ENCODE data around the gene GTF2A1L.
"Not testable (repeated sequence)": the region's sequence is repeated elsewhere in the genome, so short reads cannot be mapped to it uniquely, and the experiment has no call there.

Gene GTF2A1L

GRCh38 chr2:48588745-48589144 lies 28.9 kb upstream of the GTF2A1L start:
- Histone ChIP-seq H3K9me3 (ENCODE audit: control insufficient read depth, insufficient read depth, low read length) (no peaks in the 10 kb centered on the region), H3K36me3 (ENCODE audit: control insufficient read depth, insufficient read depth, low read length) (no peaks in the 10 kb centered on the region), H3K27me3 (ENCODE audit: control insufficient read depth, insufficient read depth, low read length) (no peaks in the 10 kb centered on the region), H3K27ac (ENCODE audit: low read depth, low read length) (no peak overlapping the region), H3K4me3 (ENCODE audit: low read depth, low read length) (no peak overlapping the region), H3K9ac (ENCODE audit: low read depth, low read length) (no peak overlapping the region), H3K4me1 (ENCODE audit: control insufficient read depth, insufficient read depth, low read length) (peaks cover 19% of the 10 kb centered on the region)

GRCh38 chr2:48589170-48589767 lies 28.4 kb upstream of the GTF2A1L start:
- Histone ChIP-seq H3K4me1 (ENCODE audit: control insufficient read depth, insufficient read depth, low read length) (peaks cover 19% of the 10 kb centered on the region), H3K4me3 (ENCODE audit: low read depth, low read length) (no peak overlapping the region), H3K27ac (ENCODE audit: low read depth, low read length) (no peak overlapping the region), H3K9me3 (ENCODE audit: control insufficient read depth, insufficient read depth, low read length) (no peaks in the 10 kb centered on the region), H3K27me3 (ENCODE audit: control insufficient read depth, insufficient read depth, low read length) (no peaks in the 10 kb centered on the region), H3K36me3 (ENCODE audit: control insufficient read depth, insufficient read depth, low read length) (no peaks in the 10 kb centered on the region), H3K9ac (ENCODE audit: low read depth, low read length) (no peak overlapping the region)

DNA sequence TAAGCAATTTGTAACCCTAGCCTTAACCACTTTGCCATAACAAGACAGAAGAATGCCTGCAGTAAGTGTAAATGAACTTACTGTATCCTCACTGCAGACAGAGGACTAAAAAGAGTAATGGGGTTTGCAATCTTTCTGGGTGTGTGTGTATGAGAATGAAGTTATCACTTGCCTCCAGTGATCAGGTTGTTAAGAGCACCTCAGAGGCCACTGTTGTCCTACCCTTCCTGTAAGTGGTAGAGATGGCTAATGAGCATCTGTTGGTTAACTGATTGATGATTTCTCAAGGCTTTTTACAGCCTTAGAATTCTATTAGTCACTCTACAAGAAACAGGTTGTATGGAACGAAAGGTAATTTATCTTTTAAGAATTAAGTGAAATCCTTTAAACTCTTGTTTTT lies 27.6 kb upstream of the GTF2A1L start:
- Histone ChIP-seq H3K9me3 (ENCODE audit: control insufficient read depth, insufficient read depth, low read length) (no peaks in the 10 kb centered on the region), H3K36me3 (ENCODE audit: control insufficient read depth, insufficient read depth, low read length) (no peaks in the 10 kb centered on the region), H3K27ac (ENCODE audit: low read depth, low read length) (no peak overlapping the region), H3K27me3 (ENCODE audit: control insufficient read depth, insufficient read depth, low read length) (no peaks in the 10 kb centered on the region), H3K4me3 (ENCODE audit: low read depth, low read length) (no peak overlapping the region), H3K4me1 (ENCODE audit: control insufficient read depth, insufficient read depth, low read length) (peaks cover 14% of the 10 kb centered on the region), H3K9ac (ENCODE audit: low read depth, low read length) (no peak overlapping the region)

- no peak overlapping the region for H3K27ac ChIP-seq (ENCODE audit: low read depth, low read length)
- no peak overlapping the region for H3K4me3 ChIP-seq (ENCODE audit: low read depth, low read length)
- H3K36me3 ChIP-seq (ENCODE audit: control insufficient read depth, insufficient read depth, low read length), result no peaks in the 10 kb centered on the region
- H3K27me3 ChIP-seq (ENCODE audit: control insufficient read depth, insufficient read depth, low read length), result no peaks in the 10 kb centered on the region
- H3K4me1 ChIP-seq (ENCODE audit: control insufficient read depth, insufficient read depth, low read length), result 0 out of 2 replicates have a peak, but pooled peaks cover 4% of the 10 kb centered on the region
- H3K9me3 ChIP-seq (ENCODE audit: control insufficient read depth, insufficient read depth, low read length), result no peaks in the 10 kb centered on the region
- H3K9ac ChIP-seq (ENCODE audit: low read depth, low read length), result no peak overlapping the region
Measured at GRCh38 chr2:48592067-48592466, 25.6 kb upstream of the GTF2A1L start.

DNA sequence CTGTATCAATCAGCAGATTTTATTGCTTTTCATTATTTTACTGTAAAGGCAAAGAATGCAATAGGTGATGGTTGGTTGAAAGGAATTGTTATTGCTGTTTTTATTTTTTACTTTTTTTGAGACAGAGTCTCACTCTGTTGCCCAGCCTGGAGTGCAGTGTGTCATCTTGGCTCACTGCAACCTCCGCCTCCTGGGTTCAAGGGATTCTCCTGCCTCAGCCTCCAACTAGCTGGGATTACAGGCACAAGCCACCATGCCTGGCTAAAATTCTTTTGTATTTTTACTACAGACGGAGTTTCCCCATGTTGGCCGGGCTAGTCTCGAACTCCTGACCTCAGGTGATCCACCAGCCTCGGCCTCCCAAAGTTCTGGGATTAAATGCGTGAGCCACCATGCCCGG lies 20.9 kb upstream of the GTF2A1L start:
- not testable (repeated sequence) for H3K4me1 ChIP-seq (ENCODE audit: control insufficient read depth, insufficient read depth, low read length); H3K4me3 ChIP-seq (ENCODE audit: low read depth, low read length); H3K9me3 ChIP-seq (ENCODE audit: control insufficient read depth, insufficient read depth, low read length); H3K9ac ChIP-seq (ENCODE audit: low read depth, low read length); H3K36me3 ChIP-seq (ENCODE audit: control insufficient read depth, insufficient read depth, low read length); H3K27ac ChIP-seq (ENCODE audit: low read depth, low read length); H3K27me3 ChIP-seq (ENCODE audit: control insufficient read depth, insufficient read depth, low read length)

GRCh38 chr2:48597492-48597891 lies 20.2 kb upstream of the GTF2A1L start:
- Histone ChIP-seq H3K36me3 (ENCODE audit: control insufficient read depth, insufficient read depth, low read length) (no peaks in the 10 kb centered on the region), H3K27ac (ENCODE audit: low read depth, low read length) (no peak overlapping the region), H3K27me3 (ENCODE audit: control insufficient read depth, insufficient read depth, low read length) (no peaks in the 10 kb centered on the region), H3K9me3 (ENCODE audit: control insufficient read depth, insufficient read depth, low read length) (no peaks in the 10 kb centered on the region), H3K9ac (ENCODE audit: low read depth, low read length) (no peak overlapping the region), H3K4me3 (ENCODE audit: low read depth, low read length) (no peak overlapping the region), H3K4me1 (ENCODE audit: control insufficient read depth, insufficient read depth, low read length) (no peaks in the 10 kb centered on the region)

DNA sequence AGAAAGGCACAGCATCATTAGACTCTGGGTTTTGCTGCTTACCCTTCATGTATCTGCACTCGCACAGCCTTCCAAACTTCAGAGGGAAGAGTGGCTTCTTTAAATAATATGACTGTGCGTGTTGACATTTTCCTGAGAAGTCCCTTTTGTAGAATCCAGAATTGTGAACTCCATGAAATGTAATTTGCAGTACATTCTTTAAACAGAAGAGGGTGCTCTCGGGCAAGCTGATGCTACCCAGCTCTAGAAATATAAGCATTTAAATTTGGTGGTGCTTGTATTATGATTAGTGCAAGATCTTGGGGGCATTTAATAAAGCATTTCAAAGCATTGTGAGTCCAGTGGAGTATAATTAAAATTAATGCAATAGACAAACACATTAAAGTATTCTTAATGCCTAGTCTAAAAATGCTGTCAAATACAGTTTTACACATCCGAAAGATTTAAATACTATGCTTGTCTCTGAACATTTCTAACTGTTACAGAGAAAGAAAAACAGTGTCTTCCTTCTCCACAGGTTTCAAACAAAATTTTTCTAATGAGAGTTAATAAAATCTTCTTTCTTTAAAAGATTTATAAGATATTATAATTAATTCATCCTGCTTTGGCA lies 17.3 kb upstream of the GTF2A1L start:
- H3K4me1 ChIP-seq (ENCODE audit: control insufficient read depth, insufficient read depth, low read length), result no peaks in the 10 kb centered on the region
- H3K9ac ChIP-seq (ENCODE audit: low read depth, low read length), result no peak overlapping the region
- no peaks in the 10 kb centered on the region for H3K27me3 ChIP-seq (ENCODE audit: control insufficient read depth, insufficient read depth, low read length)
- no peaks in the 10 kb centered on the region for H3K9me3 ChIP-seq (ENCODE audit: control insufficient read depth, insufficient read depth, low read length)
- no peak overlapping the region for H3K27ac ChIP-seq (ENCODE audit: low read depth, low read length)
- no peaks in the 10 kb centered on the region for H3K36me3 ChIP-seq (ENCODE audit: control insufficient read depth, insufficient read depth, low read length)
- no peak overlapping the region for H3K4me3 ChIP-seq (ENCODE audit: low read depth, low read length)

GRCh38 chr2:48600917-48601316 lies 16.7 kb upstream of the GTF2A1L start:
- H3K9ac ChIP-seq (ENCODE audit: low read depth, low read length), result no peak overlapping the region

GRCh38 chr2:48601349-48601748 lies 16.3 kb upstream of the GTF2A1L start:
- H3K36me3 ChIP-seq (ENCODE audit: control insufficient read depth, insufficient read depth, low read length), result no peaks in the 10 kb centered on the region
- H3K9ac ChIP-seq (ENCODE audit: low read depth, low read length), result no peak overlapping the region
- no peaks in the 10 kb centered on the region for H3K27me3 ChIP-seq (ENCODE audit: control insufficient read depth, insufficient read depth, low read length)
- no peak overlapping the region for H3K4me3 ChIP-seq (ENCODE audit: low read depth, low read length)
- H3K9me3 ChIP-seq (ENCODE audit: control insufficient read depth, insufficient read depth, low read length), result no peaks in the 10 kb centered on the region
- H3K4me1 ChIP-seq (ENCODE audit: control insufficient read depth, insufficient read depth, low read length), result no peaks in the 10 kb centered on the region
- no peak overlapping the region for H3K27ac ChIP-seq (ENCODE audit: low read depth, low read length)

More at GRCh38 chr2:48600917-48601316, 16.7 kb upstream of the GTF2A1L start:
- Histone ChIP-seq H3K27ac (ENCODE audit: low read depth, low read length) (no peak overlapping the region), H3K27me3 (ENCODE audit: control insufficient read depth, insufficient read depth, low read length) (no peaks in the 10 kb centered on the region), H3K4me3 (ENCODE audit: low read depth, low read length) (no peak overlapping the region), H3K9me3 (ENCODE audit: control insufficient read depth, insufficient read depth, low read length) (no peaks in the 10 kb centered on the region), H3K36me3 (ENCODE audit: control insufficient read depth, insufficient read depth, low read length) (no peaks in the 10 kb centered on the region), H3K4me1 (ENCODE audit: control insufficient read depth, insufficient read depth, low read length) (no peaks in the 10 kb centered on the region)

- no peaks in the 10 kb centered on the region for H3K36me3 ChIP-seq (ENCODE audit: control insufficient read depth, insufficient read depth, low read length)
- no peaks in the 10 kb centered on the region for H3K4me1 ChIP-seq (ENCODE audit: control insufficient read depth, insufficient read depth, low read length)
- H3K9ac ChIP-seq (ENCODE audit: low read depth, low read length), result no peak overlapping the region
- no peak overlapping the region for H3K4me3 ChIP-seq (ENCODE audit: low read depth, low read length)
- no peaks in the 10 kb centered on the region for H3K27me3 ChIP-seq (ENCODE audit: control insufficient read depth, insufficient read depth, low read length)
- no peaks in the 10 kb centered on the region for H3K9me3 ChIP-seq (ENCODE audit: control insufficient read depth, insufficient read depth, low read length)
- H3K27ac ChIP-seq (ENCODE audit: low read depth, low read length), result no peak overlapping the region
Measured at GRCh38 chr2:48605482-48606175, 12.0 kb upstream of the GTF2A1L start.

GRCh38 chr2:48607307-48608014 lies 10.2 kb upstream of the GTF2A1L start:
- H3K36me3 ChIP-seq (ENCODE audit: control insufficient read depth, insufficient read depth, low read length), result no peaks in the 10 kb centered on the region
- no peak overlapping the region for H3K27ac ChIP-seq (ENCODE audit: low read depth, low read length)

More at GRCh38 chr2:48607307-48608014, 10.2 kb upstream of the GTF2A1L start:
- Histone ChIP-seq H3K9ac (ENCODE audit: low read depth, low read length) (no peak overlapping the region), H3K9me3 (ENCODE audit: control insufficient read depth, insufficient read depth, low read length) (no peaks in the 10 kb centered on the region), H3K27me3 (ENCODE audit: control insufficient read depth, insufficient read depth, low read length) (no peaks in the 10 kb centered on the region), H3K4me1 (ENCODE audit: control insufficient read depth, insufficient read depth, low read length) (no peaks in the 10 kb centered on the region), H3K4me3 (ENCODE audit: low read depth, low read length) (no peak overlapping the region)
